Retinal pigment epithelial cell (primary cell): ENCODE data around the gene IL10RB.

Experiments
- DNase-seq: peaks from one replicate; pipeline ENCODE4 v3.0.0-alpha.2; 2010; ENCODE audit warnings: low read depth
- H3K4me3 ChIP-seq: 2 replicates; pipeline ENCODE4 v1.5.1; 2011; ENCODE audit warnings: mild to moderate bottlenecking, low read length, control low read depth, moderate library complexity
- TF ChIP-seq, protein P1 (sequence below): conservative IDR thresholded peaks from 2 replicates; pipeline ENCODE4 v1.5.1; 2011; ENCODE audit warnings: low read depth, low read length, control low read depth, inconsistent platforms

Gene IL10RB

DNA sequence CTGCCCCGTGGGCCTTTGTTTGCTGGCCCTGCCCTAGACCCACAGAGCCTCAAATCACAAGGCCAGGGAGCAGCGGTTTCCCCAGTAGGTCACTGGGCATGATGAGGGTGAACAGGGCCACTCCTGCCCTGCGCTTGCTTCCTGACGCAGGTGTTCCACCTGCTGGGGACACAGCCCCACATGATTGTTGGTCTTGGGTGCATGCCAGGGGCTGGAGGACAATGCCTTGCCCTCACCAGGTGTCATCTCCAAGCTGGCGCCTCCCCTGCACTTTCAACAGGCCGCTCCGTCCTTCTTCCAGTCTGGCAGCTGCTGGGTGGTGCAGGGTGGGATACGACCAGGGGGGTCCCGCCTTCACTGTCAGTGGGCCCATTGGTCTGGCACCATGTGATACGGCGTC lies 24.3 kb downstream of the IL10RB start:
- no peak for DNase-seq
- H3K4me3 ChIP-seq: no peak overlapping the region
- TF ChIP-seq, protein P1, sequence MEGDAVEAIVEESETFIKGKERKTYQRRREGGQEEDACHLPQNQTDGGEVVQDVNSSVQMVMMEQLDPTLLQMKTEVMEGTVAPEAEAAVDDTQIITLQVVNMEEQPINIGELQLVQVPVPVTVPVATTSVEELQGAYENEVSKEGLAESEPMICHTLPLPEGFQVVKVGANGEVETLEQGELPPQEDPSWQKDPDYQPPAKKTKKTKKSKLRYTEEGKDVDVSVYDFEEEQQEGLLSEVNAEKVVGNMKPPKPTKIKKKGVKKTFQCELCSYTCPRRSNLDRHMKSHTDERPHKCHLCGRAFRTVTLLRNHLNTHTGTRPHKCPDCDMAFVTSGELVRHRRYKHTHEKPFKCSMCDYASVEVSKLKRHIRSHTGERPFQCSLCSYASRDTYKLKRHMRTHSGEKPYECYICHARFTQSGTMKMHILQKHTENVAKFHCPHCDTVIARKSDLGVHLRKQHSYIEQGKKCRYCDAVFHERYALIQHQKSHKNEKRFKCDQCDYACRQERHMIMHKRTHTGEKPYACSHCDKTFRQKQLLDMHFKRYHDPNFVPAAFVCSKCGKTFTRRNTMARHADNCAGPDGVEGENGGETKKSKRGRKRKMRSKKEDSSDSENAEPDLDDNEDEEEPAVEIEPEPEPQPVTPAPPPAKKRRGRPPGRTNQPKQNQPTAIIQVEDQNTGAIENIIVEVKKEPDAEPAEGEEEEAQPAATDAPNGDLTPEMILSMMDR: no peak

DNA sequence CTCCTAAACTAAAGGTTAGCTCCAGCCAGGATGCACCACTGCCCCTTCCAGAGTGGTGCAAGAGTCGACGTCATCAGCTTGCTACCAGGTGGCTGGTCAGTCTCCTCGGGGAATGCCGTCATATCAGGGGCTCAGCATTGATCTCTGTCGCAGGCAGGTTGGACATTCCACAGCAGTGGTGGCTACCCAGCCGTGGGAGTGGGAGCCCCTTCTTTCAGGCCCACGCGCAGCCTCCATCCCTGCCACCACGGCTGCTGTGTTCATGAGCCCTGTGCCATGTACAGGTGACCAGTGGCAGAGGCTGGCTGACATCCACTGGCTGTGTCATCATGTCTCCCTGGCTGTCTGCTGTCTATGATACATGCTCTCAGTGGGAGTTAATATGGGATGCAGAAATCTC lies 25.5 kb downstream of the IL10RB start:
- H3K4me3 ChIP-seq: no peak overlapping the region
- no peak for DNase-seq
- TF ChIP-seq, protein P1: no peak

DNA sequence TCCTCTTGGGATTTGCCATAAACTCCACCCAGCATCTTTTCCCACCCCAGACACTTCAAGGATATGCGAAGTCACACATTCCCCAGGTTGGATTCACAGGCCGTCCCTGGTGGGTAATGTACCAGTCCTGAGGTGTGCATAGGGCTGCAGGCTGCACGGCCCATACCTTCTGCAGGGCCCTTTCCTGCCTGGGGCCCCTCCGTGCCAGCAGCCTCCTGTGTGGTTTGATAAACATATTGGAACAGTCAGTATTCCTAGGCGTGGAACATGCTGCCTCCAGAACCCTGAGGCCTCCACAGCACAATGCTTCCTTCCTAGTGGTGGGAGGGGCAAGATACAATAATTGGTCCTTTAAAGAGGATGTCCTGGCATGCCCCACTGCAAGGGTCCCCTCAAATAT lies 26.6 kb downstream of the IL10RB start:
- TF ChIP-seq, protein P1: no peak
- H3K4me3 ChIP-seq: no peak overlapping the region
- DNase-seq: no peak

DNA sequence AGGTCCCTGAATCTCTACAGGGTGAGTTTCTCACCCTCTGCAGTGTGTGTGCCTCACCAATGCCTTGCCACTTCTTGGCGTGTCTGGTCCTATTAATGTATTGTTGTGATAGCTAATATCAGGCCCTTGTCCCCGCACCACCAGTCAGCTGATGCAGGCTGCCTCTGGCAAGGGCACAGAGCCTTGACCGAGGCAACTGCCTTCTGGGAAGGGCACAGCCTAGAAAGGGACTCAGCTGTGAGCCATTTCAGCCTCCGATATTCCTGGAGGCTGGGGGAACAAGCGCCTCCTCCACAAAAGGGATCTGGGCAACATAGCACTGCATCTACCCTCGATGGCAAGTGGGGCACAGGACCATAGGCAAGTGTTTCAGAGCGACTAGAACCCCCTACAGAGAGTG lies 27.0 kb downstream of the IL10RB start:
- TF ChIP-seq, protein P1: no peak
- no peak overlapping the region for H3K4me3 ChIP-seq
- DNase-seq: no peak

DNA sequence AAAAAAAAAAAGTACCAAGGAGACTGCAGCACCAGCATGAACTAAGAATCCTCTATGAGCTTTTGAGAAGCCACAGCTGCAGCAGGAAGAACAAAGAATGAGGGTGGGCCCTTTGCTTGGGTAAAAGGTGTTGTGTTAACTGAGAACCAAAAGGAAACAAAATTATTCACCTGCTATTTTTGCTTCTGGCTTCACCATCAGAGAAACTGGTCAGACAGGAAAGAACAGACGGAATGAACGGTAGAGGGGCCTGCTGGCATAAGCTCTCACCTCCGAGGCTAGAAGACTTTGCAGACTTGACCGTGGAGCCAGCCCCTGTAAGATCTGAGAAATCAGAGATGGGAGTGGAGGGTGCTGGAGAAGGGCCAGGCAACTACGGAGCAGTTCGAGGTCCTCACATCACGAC lies 27.6 kb downstream of the IL10RB start:
- TF ChIP-seq, protein P1: no peak
- DNase-seq: no peak
- no peak overlapping the region for H3K4me3 ChIP-seq

DNA sequence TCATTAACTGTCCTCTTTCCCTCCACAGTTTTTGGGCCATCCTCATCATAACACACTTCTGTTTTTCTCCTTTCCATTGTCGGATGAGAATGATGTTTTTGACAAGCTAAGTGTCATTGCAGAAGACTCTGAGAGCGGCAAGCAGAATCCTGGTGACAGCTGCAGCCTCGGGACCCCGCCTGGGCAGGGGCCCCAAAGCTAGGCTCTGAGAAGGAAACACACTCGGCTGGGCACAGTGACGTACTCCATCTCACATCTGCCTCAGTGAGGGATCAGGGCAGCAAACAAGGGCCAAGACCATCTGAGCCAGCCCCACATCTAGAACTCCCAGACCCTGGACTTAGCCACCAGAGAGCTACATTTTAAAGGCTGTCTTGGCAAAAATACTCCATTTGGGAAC lies 30.0 kb downstream of the IL10RB start:
- TF ChIP-seq, protein P1: no peak
- H3K4me3 ChIP-seq: no peak overlapping the region
- no peak for DNase-seq

DNA sequence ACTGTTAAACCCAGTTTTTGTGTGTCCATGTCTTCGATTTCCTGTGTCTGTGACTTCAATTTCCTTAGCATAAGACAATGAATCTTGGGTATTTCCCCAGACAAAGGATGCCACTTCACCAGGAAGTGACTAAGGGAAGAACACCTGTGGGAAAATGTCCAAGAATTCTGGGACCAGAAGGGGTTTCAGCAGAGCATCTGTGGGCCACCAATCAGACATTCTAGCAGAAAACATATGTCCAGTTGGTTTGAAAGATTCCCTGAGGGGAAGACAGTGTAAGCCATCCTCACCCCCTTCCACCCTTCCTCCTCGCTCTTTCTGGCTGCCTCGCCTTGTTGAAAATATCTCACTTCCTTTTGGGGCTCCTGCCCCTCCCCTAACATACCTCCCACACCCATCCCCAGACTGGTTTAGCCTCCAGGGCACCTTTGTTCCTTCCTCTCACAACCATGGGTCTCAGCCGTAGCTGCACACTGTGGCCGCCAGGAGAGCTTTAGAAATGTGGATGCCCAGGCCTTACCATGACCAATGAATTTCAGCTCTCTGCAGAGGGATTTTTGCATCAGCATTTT lies 33.1 kb downstream of the IL10RB start:
- H3K4me3 ChIP-seq: no peak overlapping the region
- TF ChIP-seq, protein P1: no peak
- DNase-seq: no peak
